NT2/D1 (cell line): ENCODE measurements around the gene LLGL2.

Source experiments
- SUZ12 ChIP-seq: IDR thresholded peaks from 2 replicates; pipeline ENCODE4 v1.6.1; 2011; ENCODE audit not compliant: insufficient read length, insufficient read depth; ENCODE audit errors: extremely low read depth
- YY1 ChIP-seq: IDR thresholded peaks from 2 replicates; pipeline ENCODE4 v1.6.1; 2011; ENCODE audit not compliant: insufficient read length, insufficient read depth
- ZNF274 ChIP-seq: IDR thresholded peaks from 2 replicates; pipeline ENCODE4 v1.6.1; 2011; ENCODE audit warnings: mild to moderate bottlenecking, low read depth, low read length

- no peak for TF ChIP-seq YY1
- TF ChIP-seq SUZ12: no peak
- TF ChIP-seq ZNF274: no peak
These were observed 50.2 kb downstream of the LLGL2 start for GRCh38 chr17:75575728-75576127.
